OCI-LY7 (cell line): ENCODE measurements around the gene GPC3.

Experiments used
- EZH2phosphoT487 ChIP-seq: fragments of 200-600 bp; sonication (generic); IDR thresholded peaks from 2 replicates; pipeline ENCODE4 v1.6.1; 2018; ENCODE audit warnings: low read depth, borderline replicate concordance, mild to moderate bottlenecking, mixed run types, antibody characterized with exemption, low read length, moderate library complexity, mixed read lengths
- TF ChIP-seq, protein P1 (sequence below): fragments of 200-600 bp; sonication (generic); conservative IDR thresholded peaks from 2 replicates; pipeline ENCODE4 v1.5.1; 2014; ENCODE audit warnings: mild to moderate bottlenecking, antibody characterized with exemption, low read length, moderate library complexity, mixed read lengths

DNA sequence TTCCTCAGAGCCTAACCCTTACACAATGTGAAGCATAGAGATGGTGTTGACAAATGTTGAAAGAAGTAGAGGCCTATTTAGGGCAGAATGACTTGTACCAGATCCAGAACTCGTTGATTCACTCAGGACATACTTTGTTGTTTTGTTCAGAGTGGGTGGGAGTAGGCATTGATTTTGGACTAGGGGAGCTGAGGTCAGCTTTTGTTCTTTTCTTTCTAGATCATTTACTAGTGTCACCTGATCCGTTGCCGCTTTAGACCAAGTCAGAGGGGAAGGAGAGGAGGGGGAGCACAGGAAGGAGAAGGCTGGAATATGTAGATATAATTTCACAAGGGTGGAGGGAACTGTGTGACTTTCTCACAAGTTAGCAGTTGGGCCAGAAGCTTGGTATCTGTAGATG is 287.7 kb downstream of the GPC3 start:
- TF ChIP-seq, protein P1, sequence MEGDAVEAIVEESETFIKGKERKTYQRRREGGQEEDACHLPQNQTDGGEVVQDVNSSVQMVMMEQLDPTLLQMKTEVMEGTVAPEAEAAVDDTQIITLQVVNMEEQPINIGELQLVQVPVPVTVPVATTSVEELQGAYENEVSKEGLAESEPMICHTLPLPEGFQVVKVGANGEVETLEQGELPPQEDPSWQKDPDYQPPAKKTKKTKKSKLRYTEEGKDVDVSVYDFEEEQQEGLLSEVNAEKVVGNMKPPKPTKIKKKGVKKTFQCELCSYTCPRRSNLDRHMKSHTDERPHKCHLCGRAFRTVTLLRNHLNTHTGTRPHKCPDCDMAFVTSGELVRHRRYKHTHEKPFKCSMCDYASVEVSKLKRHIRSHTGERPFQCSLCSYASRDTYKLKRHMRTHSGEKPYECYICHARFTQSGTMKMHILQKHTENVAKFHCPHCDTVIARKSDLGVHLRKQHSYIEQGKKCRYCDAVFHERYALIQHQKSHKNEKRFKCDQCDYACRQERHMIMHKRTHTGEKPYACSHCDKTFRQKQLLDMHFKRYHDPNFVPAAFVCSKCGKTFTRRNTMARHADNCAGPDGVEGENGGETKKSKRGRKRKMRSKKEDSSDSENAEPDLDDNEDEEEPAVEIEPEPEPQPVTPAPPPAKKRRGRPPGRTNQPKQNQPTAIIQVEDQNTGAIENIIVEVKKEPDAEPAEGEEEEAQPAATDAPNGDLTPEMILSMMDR: no peak
- TF ChIP-seq EZH2phosphoT487: no peak
